Suppressor macrophage treated with lipopolysaccharide for 1 hour (primary cell): ENCODE measurements around the gene WDR1.

Experiments
- DNase-seq, 3 donors: peaks; one replicate each; pipeline ENCODE4 v3.0.0-alpha.2; 2020 to 2022

The WDR1 gene

DNA sequence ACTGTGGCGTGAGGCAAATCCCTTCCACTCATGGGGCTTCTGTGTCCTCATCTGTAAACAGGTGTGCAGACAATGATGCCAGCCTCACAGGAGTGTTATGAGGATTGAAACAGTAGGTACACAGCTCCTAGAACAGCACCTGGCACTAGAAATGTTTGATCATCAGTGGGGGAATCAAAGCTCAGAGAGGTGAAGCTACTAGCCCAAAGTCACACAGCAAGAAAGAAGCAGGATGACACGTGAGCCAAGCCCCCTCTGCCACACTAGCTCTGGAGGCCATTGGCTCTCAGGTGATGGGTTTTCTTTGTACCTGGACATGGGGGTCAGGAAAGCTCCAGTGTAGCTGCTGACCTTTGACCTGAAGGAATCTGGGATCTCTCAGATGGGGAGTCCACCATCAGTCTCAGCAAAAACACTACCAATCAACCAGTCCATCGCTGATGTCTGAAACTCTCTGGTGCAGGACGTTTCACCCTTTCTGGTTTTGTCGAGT lies 81.9 kb downstream of the WDR1 start:
- DNase-seq, result no peak

DNA sequence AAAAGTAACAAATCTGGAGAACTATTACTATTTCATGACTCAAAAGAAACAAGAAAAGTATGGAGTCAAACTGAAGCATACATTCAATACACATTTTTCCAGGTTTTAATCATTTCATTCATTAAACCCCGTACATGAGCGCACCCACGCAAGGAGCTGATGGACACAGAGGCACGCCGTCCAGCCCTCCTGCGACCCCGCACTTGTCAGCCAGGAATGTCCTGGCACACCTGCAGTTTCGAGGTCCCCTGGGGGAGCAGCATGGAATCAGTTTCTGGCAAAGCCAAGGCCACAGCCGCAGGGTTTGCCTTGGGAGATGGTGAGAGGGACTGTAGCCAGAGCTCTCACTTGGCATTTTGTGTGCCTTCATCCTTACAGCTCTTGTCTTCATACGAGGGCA lies 82.5 kb downstream of the WDR1 start:
- no peak for DNase-seq

DNA sequence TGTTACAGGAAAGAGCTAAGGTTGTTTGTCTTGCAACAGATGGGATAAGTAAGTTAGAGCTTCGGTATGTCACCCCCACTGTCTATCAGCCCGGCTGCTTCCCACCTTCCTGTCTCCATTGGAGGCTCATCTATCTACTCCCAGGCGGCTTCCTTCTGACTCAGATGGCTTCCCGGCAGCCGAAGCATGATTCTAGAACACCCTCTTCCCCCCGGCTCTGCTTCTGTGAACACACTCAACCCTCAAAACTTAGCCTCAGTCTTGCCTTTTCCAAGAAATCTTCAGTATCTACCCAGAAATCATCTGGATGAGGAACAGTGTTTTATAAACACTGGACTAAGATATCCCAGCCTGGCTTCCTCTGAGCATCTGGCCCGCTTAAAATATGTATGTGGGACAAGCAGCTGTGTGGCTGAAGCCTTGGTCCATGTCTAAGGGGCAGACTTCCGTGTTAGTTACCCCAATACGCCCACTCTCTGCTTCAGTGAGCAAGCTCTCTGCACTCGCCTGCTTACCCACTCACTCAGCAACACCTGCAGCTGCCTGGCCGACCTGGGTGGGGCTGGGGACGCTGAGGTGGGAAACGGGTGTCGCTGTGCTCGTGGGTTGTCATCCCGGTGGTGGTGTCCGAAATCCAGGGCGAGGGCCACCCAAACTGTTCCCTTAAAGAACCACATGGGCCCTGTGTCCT lies 83.3 kb downstream of the WDR1 start:
- DNase-seq, result peak; percentile 49 to 78 (median 52)

DNA sequence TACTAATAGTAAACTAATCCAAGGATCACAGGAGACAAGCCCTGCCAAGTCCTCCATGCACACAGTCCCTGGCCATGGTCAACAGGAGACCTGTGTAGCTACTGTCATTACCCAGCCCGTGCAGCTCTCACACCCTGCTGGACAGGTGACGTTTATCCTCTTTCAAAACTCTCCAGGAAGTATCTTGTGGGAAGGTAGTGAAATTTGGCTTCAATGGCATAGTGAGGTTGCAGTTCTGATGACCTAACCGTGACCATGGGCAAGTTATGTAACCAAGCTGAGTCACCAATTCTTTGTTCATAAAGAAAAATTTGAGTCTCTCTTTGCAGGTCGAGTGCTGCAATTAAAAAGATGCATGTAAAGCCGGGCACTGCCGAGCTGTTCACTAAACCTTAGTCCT lies 84.0 kb downstream of the WDR1 start:
- DNase-seq, result peak; percentile 75 to 89 (median 85)

DNA sequence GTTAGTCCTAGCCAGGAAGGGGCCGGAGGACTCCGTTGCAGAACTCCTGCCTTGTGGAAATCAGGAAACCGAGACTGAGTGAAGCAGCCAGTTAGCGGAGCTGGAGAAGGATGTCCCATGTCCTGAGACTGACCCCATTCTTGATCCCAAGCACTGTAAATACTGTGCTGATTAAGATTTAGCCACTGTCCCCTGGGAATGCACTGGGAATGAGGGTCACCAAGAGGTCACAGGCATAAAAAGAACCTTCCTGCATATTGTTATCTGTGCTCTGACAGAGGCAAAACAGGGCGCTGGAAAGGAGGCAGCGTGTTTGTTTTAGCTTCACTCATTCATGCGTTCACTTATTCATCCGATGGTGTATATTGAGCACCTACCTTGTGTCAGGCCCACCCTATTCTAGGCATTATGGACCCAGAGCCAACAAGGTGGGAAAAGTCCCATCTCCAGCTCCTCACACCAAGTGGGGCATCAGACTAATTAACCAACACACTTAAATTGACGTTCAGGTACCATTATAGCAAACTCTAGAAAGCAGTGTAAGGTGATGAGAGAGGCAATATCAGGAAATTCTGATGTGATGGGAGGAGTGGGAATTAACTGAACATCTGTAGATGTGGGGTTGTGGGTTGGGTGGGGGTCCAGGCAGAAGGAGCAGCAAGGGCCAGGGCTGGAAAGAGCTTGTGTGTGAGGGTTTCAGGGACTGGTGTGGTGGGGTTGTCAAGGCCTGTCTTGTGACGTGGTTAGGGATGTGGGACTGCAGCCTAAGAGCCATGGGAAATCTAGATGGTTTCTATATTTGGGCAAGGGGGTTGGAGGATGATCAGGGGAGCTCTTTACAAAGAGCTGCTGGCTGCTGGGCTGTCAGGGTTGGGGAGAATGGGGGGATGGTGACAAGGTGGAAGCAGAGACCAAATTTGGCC lies 84.7 kb downstream of the WDR1 start:
- no peak for DNase-seq

DNA sequence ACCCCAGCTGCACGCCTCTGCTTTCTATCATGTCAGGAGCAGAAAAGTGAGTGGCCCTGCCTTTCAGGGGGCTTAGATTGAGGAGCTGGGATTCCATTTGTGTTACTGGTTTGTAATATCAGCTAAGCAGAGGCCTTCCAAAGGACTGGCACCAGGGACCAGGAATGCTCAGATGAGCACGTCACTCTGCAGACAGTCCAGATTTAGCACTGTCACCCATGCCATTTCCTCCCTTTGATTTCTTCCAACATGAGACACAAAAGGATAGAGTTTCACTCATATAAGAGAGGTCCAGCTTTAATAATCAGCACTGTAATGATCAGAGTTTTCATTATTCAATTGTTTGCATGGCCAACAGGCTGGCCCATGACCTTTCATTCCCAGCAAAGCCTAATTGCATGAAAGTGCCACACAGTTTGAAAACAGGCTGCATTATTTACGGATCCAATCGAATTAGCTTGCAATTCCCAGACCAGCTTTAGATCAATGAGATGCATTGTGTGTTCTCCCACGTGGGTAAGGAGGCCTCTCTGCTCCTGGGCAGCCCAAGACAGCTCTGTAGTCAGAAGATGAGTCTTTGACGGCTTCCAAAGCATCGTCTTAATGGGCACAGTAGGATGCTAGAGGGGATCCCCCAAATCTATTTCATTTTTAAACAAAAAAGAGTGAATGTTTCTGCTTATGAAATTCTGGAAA lies 85.5 kb downstream of the WDR1 start:
- DNase-seq, result no peak

DNA sequence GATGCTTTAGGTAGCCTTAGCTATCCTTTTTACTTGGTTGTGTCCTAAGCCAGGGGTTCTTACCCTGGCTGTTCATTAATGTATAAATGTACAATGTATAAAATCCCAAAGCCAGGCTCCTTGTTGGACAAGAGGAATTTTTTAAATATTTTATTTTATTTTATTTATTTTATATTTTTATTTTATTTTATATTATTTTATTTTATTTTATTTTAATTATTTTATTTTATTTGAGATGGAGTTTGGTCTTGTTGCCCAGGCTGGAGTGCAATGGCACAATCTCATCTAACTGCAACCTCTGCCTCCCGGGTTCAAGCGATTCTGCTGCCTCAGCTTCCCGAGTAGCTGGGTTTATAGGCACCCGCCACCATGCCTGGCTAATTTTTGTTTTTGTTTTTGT lies 87.2 kb downstream of the WDR1 start:
- no peak for DNase-seq

DNA sequence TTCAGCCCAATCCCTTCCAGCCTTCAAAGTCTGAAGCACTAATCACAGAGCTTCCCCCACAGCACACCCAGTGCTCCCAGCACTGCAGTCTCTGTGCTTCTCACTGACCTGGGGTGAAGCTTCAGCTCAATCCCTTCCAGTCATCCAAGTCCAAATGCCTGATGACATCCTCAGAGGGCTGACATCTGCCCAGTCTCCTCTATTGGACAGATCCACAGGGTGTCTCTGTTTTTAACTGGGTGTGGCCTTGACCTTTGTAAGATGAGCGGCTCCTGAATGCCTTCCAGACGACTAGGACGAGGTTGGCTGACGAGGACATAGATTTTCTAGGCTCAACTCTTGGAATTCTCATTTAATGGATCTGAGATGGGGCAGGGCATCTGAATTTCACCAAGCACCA lies 87.7 kb downstream of the WDR1 start:
- DNase-seq, result no peak

DNA sequence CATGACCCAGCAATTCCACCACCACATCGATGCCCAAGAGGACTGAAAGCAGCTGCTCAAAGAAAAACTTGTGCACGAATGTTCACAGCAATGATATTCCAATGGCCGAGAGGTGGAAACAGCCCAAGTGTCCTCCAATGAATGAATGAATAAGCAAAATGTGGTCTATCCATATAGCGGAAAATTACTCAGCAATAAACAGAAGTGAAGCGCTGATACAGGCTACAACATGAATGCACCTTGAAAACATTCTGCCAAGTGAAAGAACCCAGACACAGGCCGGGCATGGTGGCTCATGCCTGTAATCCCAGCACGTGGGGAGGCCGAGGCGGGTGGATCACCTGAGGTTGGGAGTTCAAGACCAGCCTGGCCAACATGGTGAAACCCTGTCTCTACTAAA lies 90.1 kb downstream of the WDR1 start:
- DNase-seq, result no peak

DNA sequence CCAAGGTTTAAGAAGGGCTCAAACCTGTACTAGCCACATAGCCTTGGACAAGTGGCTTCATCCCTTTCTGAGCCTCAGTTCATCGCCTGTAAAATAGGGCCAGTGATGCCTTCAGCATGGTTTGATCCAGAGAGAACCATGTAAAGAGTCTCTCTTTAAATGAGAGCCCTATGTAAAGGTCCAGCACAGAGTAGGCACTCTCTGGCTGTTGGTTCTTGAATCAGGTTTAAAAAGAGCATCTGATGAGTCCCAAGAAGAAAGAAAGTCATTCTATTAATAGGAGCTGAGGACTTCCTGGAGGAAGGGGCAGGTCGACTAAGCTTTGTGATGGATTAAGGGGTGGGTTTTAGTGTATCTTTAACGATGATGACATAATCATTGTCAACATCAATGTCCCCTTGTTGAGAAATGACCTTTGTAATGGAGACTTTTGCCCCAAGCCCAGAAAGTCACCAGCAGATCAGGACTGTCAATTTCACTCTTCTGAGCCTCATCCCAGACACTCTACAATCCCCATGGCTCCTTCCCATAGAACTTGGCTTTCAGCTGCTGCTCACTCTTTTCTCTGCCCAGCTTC lies 91.3 kb downstream of the WDR1 start:
- no peak for DNase-seq
